Neutrophil (primary cell): Measurements from ENCODE around the gene COLEC12.

Experiments
- H3K27ac ChIP-seq: fragments of 200-600 bp; sonication (generic); 2 replicates; pipeline ENCODE4 v1.5.1; 2016; ENCODE audit warnings: mild to moderate bottlenecking, moderate library complexity
- H3K27me3 ChIP-seq: fragments of 200-600 bp; sonication (generic); 2 replicates; pipeline ENCODE4 v1.6.0; 2016; ENCODE audit warnings: mild to moderate bottlenecking
- H3K36me3 ChIP-seq: fragments of 200-600 bp; sonication (generic); 2 replicates; pipeline ENCODE4 v1.5.1; 2017
- H3K4me1 ChIP-seq, 2 experiments: fragments of 200-600 bp in 1 of 2; sonication (generic) in 1 of 2; 1 replicate in 1 of 2; 2 replicates in 1 of 2; pipeline versions ENCODE4 v1.5.1 to v1.6.1; 2013 to 2016; ENCODE audit warnings: low read depth in 1 of 2, low read length in 1 of 2, mild to moderate bottlenecking in 1 of 2, moderate library complexity in 1 of 2; ENCODE audit not compliant: control insufficient read depth in 1 of 2, insufficient read depth in 1 of 2
- H3K4me3 ChIP-seq, 2 experiments: fragments of 200-600 bp in 1 of 2; sonication (generic) in 1 of 2; 1 replicate in 1 of 2; 2 replicates in 1 of 2; pipeline ENCODE4 v1.5.1; 2013 to 2016; ENCODE audit warnings: low read depth in 1 of 2, low read length in 1 of 2, mild to moderate bottlenecking in 1 of 2, moderate library complexity in 1 of 2
- H3K9me3 ChIP-seq: fragments of 200-600 bp; sonication (generic); 2 replicates; pipeline ENCODE4 v1.5.1; 2016
- TF ChIP-seq, protein P1 (sequence below): fragments of 200-600 bp; sonication (generic); IDR thresholded peaks from 2 replicates; pipeline ENCODE4 v1.5.1; 2016; ENCODE audit warnings: antibody characterized with exemption

The COLEC12 gene

DNA sequence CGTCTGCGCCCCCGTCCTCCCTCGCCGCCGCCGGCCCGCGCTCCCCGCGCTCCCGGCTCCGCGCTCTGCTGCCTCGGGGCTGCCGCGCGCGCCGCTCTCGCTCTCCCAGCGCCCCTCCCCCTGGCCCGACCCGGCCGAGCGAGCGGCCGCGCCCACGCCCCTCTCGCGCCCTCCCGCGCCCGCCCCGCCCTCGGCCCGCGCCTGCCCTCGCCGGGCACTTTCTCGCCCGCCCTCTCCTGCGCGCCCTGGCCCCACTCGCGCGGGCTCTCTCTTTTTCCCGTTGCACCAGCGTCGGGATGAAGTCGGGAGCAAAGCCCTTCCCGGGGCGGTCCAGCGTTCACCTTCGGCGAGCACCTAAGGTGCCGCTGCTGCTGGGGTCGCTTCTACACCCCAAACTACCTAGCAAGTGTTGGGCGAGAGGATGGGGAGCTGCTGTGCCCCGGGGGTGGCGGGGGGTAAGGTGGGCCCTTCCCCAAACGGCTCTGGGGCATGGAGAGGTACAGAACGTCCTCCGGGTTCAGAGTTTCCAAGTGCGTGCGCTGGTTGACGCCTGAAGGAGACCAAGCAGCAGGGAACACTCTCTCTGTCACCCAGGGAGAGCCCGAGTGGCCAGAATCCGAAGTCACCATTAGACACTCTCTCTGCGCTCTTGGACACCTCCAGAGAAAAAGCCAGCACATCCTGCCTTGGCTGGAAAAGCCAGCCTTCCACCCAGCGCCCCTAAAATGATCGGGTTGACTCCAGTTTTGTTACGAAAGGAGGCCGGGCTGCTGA is at the start of gene COLEC12:
Gene COLEC12, minus strand, starts transcription at position 70 of the 774 bp plus-strand sequence. CDS start 187 bp downstream, outside the sequence.
- no peak within 1 kb of the TSS for H3K27ac ChIP-seq
- peaks cover 9% of the 10 kb centered on the region in 2 experiments for H3K4me1 ChIP-seq
- peaks cover 97% of the 10 kb centered on the region for H3K27me3 ChIP-seq
- TF ChIP-seq, protein P1, sequence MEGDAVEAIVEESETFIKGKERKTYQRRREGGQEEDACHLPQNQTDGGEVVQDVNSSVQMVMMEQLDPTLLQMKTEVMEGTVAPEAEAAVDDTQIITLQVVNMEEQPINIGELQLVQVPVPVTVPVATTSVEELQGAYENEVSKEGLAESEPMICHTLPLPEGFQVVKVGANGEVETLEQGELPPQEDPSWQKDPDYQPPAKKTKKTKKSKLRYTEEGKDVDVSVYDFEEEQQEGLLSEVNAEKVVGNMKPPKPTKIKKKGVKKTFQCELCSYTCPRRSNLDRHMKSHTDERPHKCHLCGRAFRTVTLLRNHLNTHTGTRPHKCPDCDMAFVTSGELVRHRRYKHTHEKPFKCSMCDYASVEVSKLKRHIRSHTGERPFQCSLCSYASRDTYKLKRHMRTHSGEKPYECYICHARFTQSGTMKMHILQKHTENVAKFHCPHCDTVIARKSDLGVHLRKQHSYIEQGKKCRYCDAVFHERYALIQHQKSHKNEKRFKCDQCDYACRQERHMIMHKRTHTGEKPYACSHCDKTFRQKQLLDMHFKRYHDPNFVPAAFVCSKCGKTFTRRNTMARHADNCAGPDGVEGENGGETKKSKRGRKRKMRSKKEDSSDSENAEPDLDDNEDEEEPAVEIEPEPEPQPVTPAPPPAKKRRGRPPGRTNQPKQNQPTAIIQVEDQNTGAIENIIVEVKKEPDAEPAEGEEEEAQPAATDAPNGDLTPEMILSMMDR, result no peak
- no peaks in the 10 kb centered on the region for H3K9me3 ChIP-seq
- no peaks in the 10 kb centered on the region for H3K36me3 ChIP-seq
- peak within 1 kb of the TSS in 1 of 2 experiments; percentile 19 for H3K4me3 ChIP-seq

DNA sequence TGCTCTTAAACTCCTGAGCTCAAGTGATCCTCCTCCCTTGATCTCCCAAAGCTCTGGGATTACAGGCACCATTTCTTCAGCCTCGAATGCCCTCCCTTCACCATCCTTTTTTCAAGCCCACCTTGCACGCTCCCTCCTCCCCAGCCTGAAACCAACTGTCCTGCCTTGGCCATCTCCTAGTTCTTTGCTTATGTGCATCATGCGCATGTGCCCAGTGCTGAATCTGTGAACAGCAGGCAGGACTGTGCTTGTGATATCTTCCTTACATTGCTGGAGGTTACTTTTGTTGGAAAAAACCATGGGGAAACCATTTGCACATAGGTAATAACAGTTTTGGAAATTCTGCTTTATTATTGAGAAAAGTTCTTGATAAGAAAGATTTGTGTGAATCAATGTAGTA is 49.5 kb upstream of the COLEC12 start:
- Histone ChIP-seq H3K36me3 (no peaks in the 10 kb centered on the region), H3K27me3 (no peaks in the 10 kb centered on the region), H3K4me3 (no peak overlapping the region), H3K27ac (no peak overlapping the region), H3K4me1 (no peaks in the 10 kb centered on the region), H3K9me3 (no peaks in the 10 kb centered on the region)
- TF ChIP-seq, protein P1, result no peak

DNA sequence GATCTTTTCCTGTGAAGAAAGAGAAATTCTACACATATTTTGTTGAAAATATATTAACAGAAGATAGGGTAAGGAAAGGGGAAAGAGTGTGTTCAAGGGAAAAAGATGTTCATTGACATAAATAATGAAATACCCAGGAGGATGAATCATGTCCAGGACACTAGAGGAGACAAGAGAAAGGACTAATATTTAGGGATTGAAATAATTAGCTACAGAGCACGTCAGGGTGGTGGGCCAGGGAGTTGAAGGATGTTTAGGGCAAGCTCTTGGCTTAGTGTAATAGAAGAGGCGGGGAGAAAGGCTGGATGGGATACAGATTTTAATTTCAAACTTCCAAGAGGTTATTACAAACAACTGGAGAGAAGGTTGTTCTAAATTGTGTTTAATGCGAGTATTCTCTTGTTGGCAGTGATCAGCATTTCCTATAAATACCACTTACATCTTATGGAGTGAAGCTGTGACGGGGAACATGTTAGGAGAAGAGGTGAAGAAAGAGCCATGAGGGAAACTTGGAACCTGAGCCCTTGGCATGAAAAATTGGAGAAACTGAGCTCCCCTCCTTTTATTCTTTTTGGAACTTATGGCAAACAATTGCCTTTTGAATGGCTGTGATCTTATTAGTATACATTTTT is 43.1 kb upstream of the COLEC12 start:
- Histone ChIP-seq H3K4me1 (no peaks in the 10 kb centered on the region), H3K27me3 (peaks cover 11% of the 10 kb centered on the region), H3K4me3 (no peak overlapping the region), H3K9me3 (no peaks in the 10 kb centered on the region), H3K27ac (no peak overlapping the region), H3K36me3 (no peaks in the 10 kb centered on the region)
- TF ChIP-seq, protein P1, result no peak

DNA sequence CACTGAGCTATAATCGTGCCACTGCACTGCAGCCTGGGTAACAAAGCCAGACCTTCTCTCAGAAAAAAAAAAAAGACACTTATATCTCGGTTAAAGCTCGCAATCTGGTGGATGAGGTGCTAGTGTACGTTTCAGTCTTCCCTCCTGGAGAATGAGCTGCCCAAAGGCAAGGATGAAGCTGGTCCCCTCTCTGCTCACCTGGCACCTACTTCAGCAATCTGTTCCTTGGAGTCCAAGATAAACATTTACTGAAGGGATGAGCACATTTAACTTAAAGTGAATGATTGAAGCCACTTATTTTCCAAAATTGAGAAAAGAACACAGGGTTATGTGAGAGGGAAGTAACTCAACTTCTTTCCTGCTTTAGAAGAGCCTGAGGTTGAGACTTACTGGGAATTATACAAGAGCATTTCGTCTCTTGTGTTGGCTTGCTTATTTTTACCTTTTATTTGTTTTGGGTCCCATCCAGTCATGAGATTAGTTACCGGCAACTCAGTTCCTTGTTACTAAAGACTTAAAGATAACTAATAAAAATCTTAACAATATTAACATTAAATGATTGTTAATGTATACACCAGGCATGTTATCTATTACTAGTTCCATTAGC is 33.6 kb upstream of the COLEC12 start:
- H3K27ac ChIP-seq, result no peak overlapping the region
- H3K9me3 ChIP-seq, result no peaks in the 10 kb centered on the region
- H3K4me3 ChIP-seq, result no peak overlapping the region
- no peaks in the 10 kb centered on the region for H3K27me3 ChIP-seq
- TF ChIP-seq, protein P1, result no peak
- H3K36me3 ChIP-seq, result no peaks in the 10 kb centered on the region
- no peaks in the 10 kb centered on the region for H3K4me1 ChIP-seq

GRCh38 chr18:532632-533031 is 32.1 kb upstream of the COLEC12 start:
- no peaks in the 10 kb centered on the region for H3K36me3 ChIP-seq
- H3K27me3 ChIP-seq, result no peaks in the 10 kb centered on the region
- no peak overlapping the region for H3K4me3 ChIP-seq
- H3K4me1 ChIP-seq, result no peaks in the 10 kb centered on the region
- TF ChIP-seq, protein P1, result no peak
- H3K9me3 ChIP-seq, result no peaks in the 10 kb centered on the region
- no peak overlapping the region for H3K27ac ChIP-seq
